PFSK-1 (cell line): Measurements from ENCODE around the gene RER1.

Source experiments
- FOXP2 ChIP-seq: optimal IDR thresholded peaks from 2 replicates; pipeline ENCODE3; 2011; ENCODE audit warnings: borderline replicate concordance, control low read depth, inconsistent platforms; ENCODE audit not compliant: insufficient read depth; ENCODE audit errors: extremely low read length, extremely low read depth
- POLR2AphosphoS5 ChIP-seq: IDR thresholded peaks from 2 replicates; pipeline ENCODE4 v1.6.1; 2012; ENCODE audit warnings: low read depth, mild to moderate bottlenecking, control low read depth, low read length, moderate library complexity
- SIN3A ChIP-seq: IDR thresholded peaks from 2 replicates; pipeline ENCODE4 v1.6.1; 2012; ENCODE audit warnings: mild to moderate bottlenecking, low read length, moderate library complexity, borderline replicate concordance; ENCODE audit not compliant: insufficient read depth
- TAF1 ChIP-seq: IDR thresholded peaks from 2 replicates; pipeline ENCODE4 v1.6.1; 2012; ENCODE audit warnings: low read length, control low read depth, borderline replicate concordance; ENCODE audit not compliant: insufficient read depth
- TF ChIP-seq, protein P1 (sequence below), 2 experiments: IDR thresholded peaks; 2 replicates each; pipeline versions ENCODE4 v1.6.1 to v1.8.0; 2011 to 2012; ENCODE audit warnings: low read depth in 2 of 2, low read length in 2 of 2, control low read depth in 1 of 2, inconsistent platforms in 1 of 2, mild to moderate bottlenecking in 1 of 2, moderate library complexity in 1 of 2; ENCODE audit not compliant: insufficient read depth in 1 of 2

The RER1 gene

DNA sequence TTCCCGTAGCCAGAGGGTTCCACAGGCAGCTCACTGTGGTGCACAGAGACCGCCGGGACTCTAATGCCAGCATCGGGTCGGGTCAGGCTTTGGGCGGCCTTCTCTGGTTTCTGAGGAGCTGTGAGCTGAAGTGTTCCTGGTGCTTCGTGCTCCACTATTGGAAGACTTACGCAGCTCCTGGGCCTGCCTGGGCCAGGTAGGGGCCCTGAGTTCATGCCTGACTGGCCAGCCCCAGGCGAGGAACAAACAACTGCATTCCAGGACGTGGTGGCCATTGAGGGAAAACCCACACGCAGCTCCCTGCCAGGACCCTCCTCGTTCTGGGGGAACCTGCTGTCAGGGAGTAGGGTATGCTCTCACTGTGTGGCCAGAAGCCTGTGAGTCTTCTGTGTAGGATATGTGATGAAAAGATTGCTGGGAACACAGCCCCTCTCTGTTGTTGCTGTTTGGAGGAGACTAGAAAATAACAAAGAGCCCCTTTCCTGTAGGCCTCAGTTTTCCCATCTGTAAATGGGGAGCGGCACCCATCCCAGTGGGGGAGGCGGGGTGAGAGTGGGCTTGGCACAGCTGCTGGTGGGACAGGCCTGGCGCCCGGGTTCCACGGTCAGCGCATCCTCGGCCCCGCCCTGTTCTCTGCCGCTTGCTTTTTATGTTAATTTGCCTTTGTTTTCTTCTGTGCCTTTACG, 8.4 kb downstream of the RER1 start:
- TF ChIP-seq, protein P1, sequence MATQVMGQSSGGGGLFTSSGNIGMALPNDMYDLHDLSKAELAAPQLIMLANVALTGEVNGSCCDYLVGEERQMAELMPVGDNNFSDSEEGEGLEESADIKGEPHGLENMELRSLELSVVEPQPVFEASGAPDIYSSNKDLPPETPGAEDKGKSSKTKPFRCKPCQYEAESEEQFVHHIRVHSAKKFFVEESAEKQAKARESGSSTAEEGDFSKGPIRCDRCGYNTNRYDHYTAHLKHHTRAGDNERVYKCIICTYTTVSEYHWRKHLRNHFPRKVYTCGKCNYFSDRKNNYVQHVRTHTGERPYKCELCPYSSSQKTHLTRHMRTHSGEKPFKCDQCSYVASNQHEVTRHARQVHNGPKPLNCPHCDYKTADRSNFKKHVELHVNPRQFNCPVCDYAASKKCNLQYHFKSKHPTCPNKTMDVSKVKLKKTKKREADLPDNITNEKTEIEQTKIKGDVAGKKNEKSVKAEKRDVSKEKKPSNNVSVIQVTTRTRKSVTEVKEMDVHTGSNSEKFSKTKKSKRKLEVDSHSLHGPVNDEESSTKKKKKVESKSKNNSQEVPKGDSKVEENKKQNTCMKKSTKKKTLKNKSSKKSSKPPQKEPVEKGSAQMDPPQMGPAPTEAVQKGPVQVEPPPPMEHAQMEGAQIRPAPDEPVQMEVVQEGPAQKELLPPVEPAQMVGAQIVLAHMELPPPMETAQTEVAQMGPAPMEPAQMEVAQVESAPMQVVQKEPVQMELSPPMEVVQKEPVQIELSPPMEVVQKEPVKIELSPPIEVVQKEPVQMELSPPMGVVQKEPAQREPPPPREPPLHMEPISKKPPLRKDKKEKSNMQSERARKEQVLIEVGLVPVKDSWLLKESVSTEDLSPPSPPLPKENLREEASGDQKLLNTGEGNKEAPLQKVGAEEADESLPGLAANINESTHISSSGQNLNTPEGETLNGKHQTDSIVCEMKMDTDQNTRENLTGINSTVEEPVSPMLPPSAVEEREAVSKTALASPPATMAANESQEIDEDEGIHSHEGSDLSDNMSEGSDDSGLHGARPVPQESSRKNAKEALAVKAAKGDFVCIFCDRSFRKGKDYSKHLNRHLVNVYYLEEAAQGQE (IDR thresholded peaks at IDR 0.05; ENCODE audit: insufficient read depth in 1 of 2, low read depth in 2 of 2, low read length in 2 of 2) = no peak
- TF ChIP-seq TAF1 (no peak), FOXP2 (no peak), SIN3A (no peak), POLR2AphosphoS5 (no peak)

DNA sequence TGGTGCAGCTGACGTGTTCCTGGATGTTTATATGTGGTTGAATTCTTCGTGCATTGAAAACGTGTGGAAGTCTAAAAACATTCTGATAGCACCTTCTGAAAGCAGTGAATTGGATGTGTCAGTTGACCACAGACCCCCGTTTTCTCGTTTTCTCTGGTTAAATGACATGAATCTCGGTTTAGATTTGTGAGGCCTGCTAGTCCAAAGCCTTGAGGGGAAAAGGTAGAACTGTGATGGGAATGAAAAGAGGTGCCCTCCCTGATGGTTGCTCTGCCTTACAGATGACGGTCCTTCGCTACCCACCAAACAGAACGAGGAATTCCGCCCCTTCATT, 8.9 kb downstream of the RER1 start:
- TF ChIP-seq, protein P1 (IDR thresholded peaks at IDR 0.05; ENCODE audit: insufficient read depth in 1 of 2, low read depth in 2 of 2, low read length in 2 of 2) = no peak
- TF ChIP-seq POLR2AphosphoS5 = no peak

GRCh38 chr1:2400950-2401649, 9.5 kb downstream of the RER1 start:
- TF ChIP-seq POLR2AphosphoS5 (no peak), SIN3A (no peak), FOXP2 (no peak), TAF1 (no peak)
- TF ChIP-seq, protein P1 (IDR thresholded peaks at IDR 0.05; ENCODE audit: insufficient read depth in 1 of 2, low read depth in 2 of 2, low read length in 2 of 2) = no peak

GRCh38 chr1:2402420-2402819, 10.8 kb downstream of the RER1 start:
- no peak for TF ChIP-seq TAF1
- TF ChIP-seq FOXP2 = no peak
- no peak for TF ChIP-seq POLR2AphosphoS5
- TF ChIP-seq, protein P1 (IDR thresholded peaks at IDR 0.05; ENCODE audit: insufficient read depth in 1 of 2, low read depth in 2 of 2, low read length in 2 of 2) = no peak
- no peak for TF ChIP-seq SIN3A
